GM23248 (cell line): ENCODE results near the gene TCEAL7. TPM values are rescaled to one million over a fixed set of nuclear protein-coding genes. Genes with fewer than 3 reads are reported as not detected.
"Not testable (repeated sequence)": the region's sequence is repeated elsewhere in the genome, so short reads cannot be mapped to it uniquely, and the experiment has no call there.

ENCODE experiments used
- DNase-seq: peaks from one replicate; pipeline ENCODE4 v3.0.0-alpha.2; 2015
- H2AFZ ChIP-seq: fragments of 200-600 bp; sonication (generic); 2 replicates; pipeline ENCODE4 v1.6.1; 2016; ENCODE audit warnings: antibody characterized with exemption
- H3F3A ChIP-seq: fragments of 200-600 bp; sonication (generic); 2 replicates; pipeline ENCODE4 v1.6.1; 2016; ENCODE audit warnings: mild to moderate bottlenecking, antibody characterized with exemption, mixed run types; ENCODE audit not compliant: insufficient read depth
- H3K27ac ChIP-seq: fragments of 200-600 bp; sonication (generic); 2 replicates; pipeline ENCODE4 v1.5.1; 2016; ENCODE audit warnings: mild to moderate bottlenecking
- H3K27me3 ChIP-seq: fragments of 200-600 bp; sonication (generic); replicated peaks from 2 replicates; pipeline ENCODE4 v1.6.1; 2016; ENCODE audit warnings: mild to moderate bottlenecking; ENCODE audit not compliant: insufficient read depth
- H3K36me3 ChIP-seq: fragments of 200-600 bp; sonication (generic); 2 replicates; pipeline ENCODE4 v1.6.1; 2016; ENCODE audit warnings: low read depth, mild to moderate bottlenecking
- H3K4me1 ChIP-seq: fragments of 200-600 bp; sonication (generic); 2 replicates; pipeline ENCODE4 v1.6.1; 2016; ENCODE audit warnings: mild to moderate bottlenecking; ENCODE audit not compliant: insufficient read depth
- H3K4me2 ChIP-seq: fragments of 200-600 bp; sonication (generic); one replicate; pipeline ENCODE4 v1.6.1; 2016; ENCODE audit warnings: mild to moderate bottlenecking; ENCODE audit not compliant: unreplicated experiment
- H3K4me3 ChIP-seq: fragments of 200-600 bp; sonication (generic); 2 replicates; pipeline ENCODE4 v1.5.1; 2016; ENCODE audit warnings: mild to moderate bottlenecking
- H3K79me2 ChIP-seq: fragments of 200-600 bp; sonication (generic); 2 replicates; pipeline ENCODE4 v1.6.1; 2016; ENCODE audit warnings: mild to moderate bottlenecking; ENCODE audit not compliant: insufficient read depth
- H3K9ac ChIP-seq: fragments of 200-600 bp; sonication (generic); 2 replicates; pipeline ENCODE4 v1.6.1; 2016; ENCODE audit warnings: mild to moderate bottlenecking
- H3K9me2 ChIP-seq: fragments of 200-600 bp; sonication (generic); 2 replicates; pipeline ENCODE4 v1.6.1; 2016; ENCODE audit warnings: mixed run types, mild to moderate bottlenecking, moderate library complexity; ENCODE audit not compliant: insufficient read depth
- H3K9me3 ChIP-seq: fragments of 200-600 bp; sonication (generic); one replicate; pipeline ENCODE4 v1.6.1; 2017; ENCODE audit warnings: low read depth
- H4K20me1 ChIP-seq: fragments of 200-600 bp; sonication (generic); 2 replicates; pipeline ENCODE4 v1.6.0; 2016; ENCODE audit not compliant: insufficient read depth
- EZH2 ChIP-seq: fragments of 200-600 bp; sonication (generic); IDR thresholded peaks from 2 replicates; pipeline ENCODE4 v1.6.1; 2018; ENCODE audit warnings: antibody characterized with exemption, mild to moderate bottlenecking; ENCODE audit not compliant: insufficient read depth, poor library complexity, severe bottlenecking
- EZH2phosphoT487 ChIP-seq: fragments of 200-600 bp; sonication (generic); IDR thresholded peaks from 2 replicates; pipeline ENCODE4 v1.6.1; 2018; ENCODE audit warnings: antibody characterized with exemption, moderate library complexity, mild to moderate bottlenecking, low read depth; ENCODE audit not compliant: insufficient read depth
- WGBS, 2 experiments: methylation state at CpG; one replicate each; pipeline ENCODE4 v1.1.6; 2015 to 2017; ENCODE audit warnings: low lambda C conversion rate in 2 of 2, low coverage in 1 of 2; ENCODE audit errors: missing lambda C conversion rate in 2 of 2; 5-methylcytosine and 5-hydroxymethylcytosine counted together
- in situ Hi-C: fragments of 300-500 bp; cut with MboI; formaldehyde crosslinking; loops from 2 replicates; pipeline ENCODE4 v1.15.0; 2020
- polyA plus RNA-seq: library from polyadenylated mRNA; unstranded; fragments of >200 nt; fragmentation: Nextera tagmentation; extraction: Ambion mirVana; gene quantifications from 2 replicates; pipeline ENCODE4 v1.2.1, GENCODE V29; 2016
- total RNA-seq: library from RNA; depleted of rRNA; stranded (reverse); fragments of >200 nt; shearing (Covaris generic); gene quantifications from 2 replicates; pipeline ENCODE4 v1.2.3, GENCODE V29; 2014

The TCEAL7 gene
- total and polyA plus RNA-seq, 2 experiments from 2014 or later, result 8.0 to 21.9 TPM

DNA sequence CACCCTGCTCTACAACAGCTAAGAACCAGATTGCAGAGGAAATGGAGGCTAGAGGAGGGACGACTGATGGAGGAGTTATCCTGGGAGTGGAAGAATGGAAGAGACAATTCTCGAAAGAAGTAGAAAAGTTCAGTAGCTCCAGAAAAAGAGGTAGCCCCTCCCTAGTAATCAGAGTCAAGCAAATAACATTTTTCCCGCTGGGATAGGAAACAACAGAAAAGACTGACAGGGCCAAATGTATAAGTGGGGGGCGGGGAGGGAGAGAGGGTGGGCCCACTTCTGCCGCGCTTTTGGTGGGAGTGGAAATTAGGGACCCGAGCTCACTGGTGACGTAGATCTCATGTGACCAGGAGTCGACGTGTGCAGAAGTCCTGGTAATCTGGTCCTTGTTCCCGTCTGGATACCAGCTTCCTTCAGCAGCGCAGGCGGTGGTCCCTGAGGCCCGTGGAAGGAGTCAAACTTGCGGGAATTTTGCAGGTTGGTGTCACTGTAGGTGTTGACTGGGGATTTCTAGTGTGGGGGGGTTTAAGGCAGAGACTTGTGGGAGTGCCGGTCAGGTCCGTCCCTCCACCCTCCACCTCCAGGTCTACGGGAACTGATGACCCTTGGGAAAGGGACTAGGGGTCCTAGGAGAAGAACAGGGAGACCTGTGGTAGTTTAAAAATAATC, 26.2 kb downstream of the TCEAL7 start, which contains the start of gene TCEAL9:
Gene TCEAL9, plus strand, starts transcription at position 377 of the 669 bp plus-strand sequence. CDS start 1,179 bp downstream, outside the sequence.
- TF ChIP-seq EZH2phosphoT487 (no peak), EZH2 (no peak)
- peak; percentile 84 for DNase-seq
- peak within 1 kb of the TSS; percentile 89 for H3K4me3 ChIP-seq
- H3K79me2 ChIP-seq, result peaks cover 31% of the 10 kb centered on the region
- H3K9ac ChIP-seq, result peak within 1 kb of the TSS; percentile 99
- no peaks in the 10 kb centered on the region for H4K20me1 ChIP-seq
- no peaks in the 10 kb centered on the region for H3K9me3 ChIP-seq
- whole genome bisulfite sequencing, 2 experiments, result 0 to 2% methylated on average over 13 to 18 of the region's 18 CpGs
- no peaks in the 10 kb centered on the region for H3K9me2 ChIP-seq
- peaks cover 4% of the 10 kb centered on the region; the same call in 1 of the 2 replicates for H3F3A ChIP-seq
- in situ Hi-C loops, result no loop called here
- H3K36me3 ChIP-seq, result peaks cover 7% of the 10 kb centered on the region
- H3K27me3 ChIP-seq, result no peaks in the 10 kb centered on the region
- peak within 1 kb of the TSS; percentile 85 for H3K4me2 ChIP-seq
- peak within 1 kb of the TSS; percentile 92 for H3K27ac ChIP-seq
- peaks cover 11% of the 10 kb centered on the region; the same call in 1 of the 2 replicates for H3K4me1 ChIP-seq
- peak within 1 kb of the TSS; percentile 100 for H2AFZ ChIP-seq

DNA sequence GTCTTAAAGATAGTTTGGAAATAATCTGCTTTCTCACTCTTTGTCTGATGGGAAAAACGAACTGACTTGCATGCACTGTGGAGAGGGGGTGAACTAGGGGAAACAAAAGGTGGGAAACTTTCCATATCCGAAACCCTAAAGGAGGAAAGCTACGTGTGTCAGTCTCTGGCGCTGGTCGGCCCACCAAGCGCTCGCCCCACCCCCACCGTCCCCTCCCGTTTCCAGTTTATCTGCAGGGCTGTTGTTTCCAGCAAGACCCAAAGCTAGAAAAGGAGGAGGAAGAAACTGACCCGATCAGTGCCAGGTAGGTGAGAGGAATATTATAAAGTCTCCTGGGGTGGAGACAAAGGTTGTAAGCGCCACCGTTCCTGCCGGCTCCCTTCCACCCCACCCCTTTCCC, 26.8 kb downstream of the TCEAL7 start:
- H3K4me3 ChIP-seq, result peak overlapping the region; percentile 89
- H3F3A ChIP-seq, result peaks cover 4% of the 10 kb centered on the region
- H3K9me3 ChIP-seq, result no peaks in the 10 kb centered on the region
- WGBS, 2 experiments, result 0 to 4% methylated on average over 7 to 13 of the region's 13 CpGs
- in situ Hi-C loops, result no loop called here
- peak overlapping the region; percentile 92 for H3K27ac ChIP-seq
- H3K79me2 ChIP-seq, result peaks cover 31% of the 10 kb centered on the region
- peaks cover 7% of the 10 kb centered on the region for H3K36me3 ChIP-seq
- H3K27me3 ChIP-seq, result no peaks in the 10 kb centered on the region
- H3K4me2 ChIP-seq, result peak overlapping the region; percentile 85
- peak; percentile 45 for DNase-seq
- TF ChIP-seq EZH2phosphoT487 (no peak), EZH2 (no peak)
- H4K20me1 ChIP-seq, result no peaks in the 10 kb centered on the region
- no peaks in the 10 kb centered on the region for H3K9me2 ChIP-seq
- peak overlapping the region; percentile 100 for H2AFZ ChIP-seq
- peaks cover 16% of the 10 kb centered on the region for H3K4me1 ChIP-seq
- H3K9ac ChIP-seq, result peak overlapping the region; percentile 99

GRCh38 chrX:103357871-103358270, 27.8 kb downstream of the TCEAL7 start:
- Histone ChIP-seq H3K27ac (no peak overlapping the region), H3K27me3 (no peaks in the 10 kb centered on the region), H3K36me3 (peaks cover 7% of the 10 kb centered on the region), H3K9me2 (no peaks in the 10 kb centered on the region), H3K79me2 (peaks cover 31% of the 10 kb centered on the region), H3K9ac (peak overlapping the region; percentile 99), H3K9me3 (no peaks in the 10 kb centered on the region), H3K4me1 (peaks cover 26% of the 10 kb centered on the region), H3K4me2 (peak overlapping the region; percentile 85), H3F3A (peaks cover 4% of the 10 kb centered on the region), H3K4me3 (peak overlapping the region; percentile 89), H4K20me1 (no peaks in the 10 kb centered on the region), H2AFZ (no peak overlapping the region)
- DNase-seq, result no peak
- TF ChIP-seq EZH2phosphoT487 (no peak), EZH2 (no peak)
- WGBS, 2 experiments, result 87 to 100% methylated on average over 2 of the region's 2 CpGs
- in situ Hi-C loops, result no loop called here

- H3K27me3 ChIP-seq, H3K9me3 ChIP-seq, DNase-seq, H2AFZ ChIP-seq, H3K27ac ChIP-seq, H3F3A ChIP-seq, in situ Hi-C loops, H3K9ac ChIP-seq, H3K36me3 ChIP-seq, H4K20me1 ChIP-seq, H3K9me2 ChIP-seq, H3K4me3 ChIP-seq, H3K4me2 ChIP-seq: not testable (repeated sequence)
- Histone ChIP-seq H3K79me2 (peaks cover 31% of the 10 kb centered on the region), H3K4me1 (peaks cover 29% of the 10 kb centered on the region)
- WGBS, 2 experiments, result 98% methylated on average over 3 of the region's 3 CpGs; no CpG with 5 or more reads in 1 of the 2 experiments
Observed at GRCh38 chrX:103359605-103360004, 29.6 kb downstream of the TCEAL7 start.
